Activated naive CD4-positive, alpha-beta T cell treated with anti-CD3 and anti-CD28 coated beads, Interleukin-2, amount 50 U/mL, for 24 hours (primary cell): ENCODE measurements around the gene SLC47A1.

ENCODE experiments used
- H3K27ac Mint-ChIP-seq: one replicate; pipeline ENCODE4 v1.8.0; 2021; ENCODE audit warnings: mild to moderate bottlenecking, mixed read lengths
- H3K27me3 Mint-ChIP-seq: one replicate; pipeline ENCODE4 v1.8.0; 2021; ENCODE audit warnings: mixed read lengths
- H3K36me3 Mint-ChIP-seq: one replicate; pipeline ENCODE4 v1.8.0; 2021; ENCODE audit warnings: mixed read lengths
- H3K4me1 Mint-ChIP-seq: one replicate; pipeline ENCODE4 v1.8.0; 2021; ENCODE audit warnings: mixed read lengths
- H3K4me3 Mint-ChIP-seq: one replicate; pipeline ENCODE4 v1.8.0; 2021; ENCODE audit warnings: mild to moderate bottlenecking, mixed read lengths
- H3K9me3 Mint-ChIP-seq: one replicate; pipeline ENCODE4 v1.8.0; 2021; ENCODE audit warnings: mixed read lengths

SLC47A1 gene

GRCh38 chr17:19539841-19540311, 6.2 kb downstream of the SLC47A1 start:
- peaks cover under 1% of the 10 kb centered on the region for H3K4me1 Mint-ChIP-seq
- no peaks in the 10 kb centered on the region for H3K9me3 Mint-ChIP-seq
- no peak overlapping the region for H3K27ac Mint-ChIP-seq
- no peak overlapping the region for H3K4me3 Mint-ChIP-seq
- peaks cover 9% of the 10 kb centered on the region for H3K27me3 Mint-ChIP-seq
- no peaks in the 10 kb centered on the region for H3K36me3 Mint-ChIP-seq

- Mint-ChIP-seq H3K9me3 (no peaks in the 10 kb centered on the region), H3K27me3 (peaks cover 7% of the 10 kb centered on the region), H3K27ac (no peak overlapping the region), H3K4me1 (no peaks in the 10 kb centered on the region), H3K4me3 (no peak overlapping the region), H3K36me3 (no peaks in the 10 kb centered on the region)
Observed at GRCh38 chr17:19540706-19541370, 7.2 kb downstream of the SLC47A1 start.

GRCh38 chr17:19541445-19541844, 7.8 kb downstream of the SLC47A1 start:
- Mint-ChIP-seq H3K27ac (no peak overlapping the region), H3K4me3 (no peak overlapping the region), H3K4me1 (no peaks in the 10 kb centered on the region), H3K9me3 (no peaks in the 10 kb centered on the region), H3K36me3 (no peaks in the 10 kb centered on the region), H3K27me3 (peaks cover 6% of the 10 kb centered on the region)

- Mint-ChIP-seq H3K27ac (no peak overlapping the region), H3K4me1 (no peaks in the 10 kb centered on the region)
Observed at GRCh38 chr17:19542247-19542646, 8.6 kb downstream of the SLC47A1 start.

GRCh38 chr17:19544366-19544765, 10.7 kb downstream of the SLC47A1 start:
- H3K4me1 Mint-ChIP-seq = no peaks in the 10 kb centered on the region
- H3K9me3 Mint-ChIP-seq = no peaks in the 10 kb centered on the region
- no peaks in the 10 kb centered on the region for H3K27me3 Mint-ChIP-seq
- H3K36me3 Mint-ChIP-seq = no peaks in the 10 kb centered on the region
- no peak overlapping the region for H3K27ac Mint-ChIP-seq
- H3K4me3 Mint-ChIP-seq = no peak overlapping the region

More at GRCh38 chr17:19542247-19542646, 8.6 kb downstream of the SLC47A1 start:
- peaks cover 4% of the 10 kb centered on the region for H3K27me3 Mint-ChIP-seq
- H3K9me3 Mint-ChIP-seq = no peaks in the 10 kb centered on the region
- H3K4me3 Mint-ChIP-seq = no peak overlapping the region
- no peaks in the 10 kb centered on the region for H3K36me3 Mint-ChIP-seq

GRCh38 chr17:19546289-19547065, 12.8 kb downstream of the SLC47A1 start:
- no peak overlapping the region for H3K4me3 Mint-ChIP-seq

GRCh38 chr17:19549746-19550623, 16.3 kb downstream of the SLC47A1 start:
- Mint-ChIP-seq H3K4me3 (no peak overlapping the region), H3K4me1 (no peaks in the 10 kb centered on the region), H3K36me3 (no peaks in the 10 kb centered on the region)

More at GRCh38 chr17:19546289-19547065, 12.8 kb downstream of the SLC47A1 start:
- no peaks in the 10 kb centered on the region for H3K36me3 Mint-ChIP-seq
- no peaks in the 10 kb centered on the region for H3K27me3 Mint-ChIP-seq
- no peak overlapping the region for H3K27ac Mint-ChIP-seq
- no peaks in the 10 kb centered on the region for H3K4me1 Mint-ChIP-seq
- H3K9me3 Mint-ChIP-seq = no peaks in the 10 kb centered on the region

GRCh38 chr17:19551165-19551564, 17.5 kb downstream of the SLC47A1 start:
- Mint-ChIP-seq H3K27ac (no peak overlapping the region), H3K4me3 (no peak overlapping the region), H3K9me3 (no peaks in the 10 kb centered on the region), H3K4me1 (no peaks in the 10 kb centered on the region), H3K36me3 (no peaks in the 10 kb centered on the region), H3K27me3 (no peaks in the 10 kb centered on the region)

More at GRCh38 chr17:19549746-19550623, 16.3 kb downstream of the SLC47A1 start:
- no peaks in the 10 kb centered on the region for H3K27me3 Mint-ChIP-seq
- H3K27ac Mint-ChIP-seq = no peak overlapping the region
- no peaks in the 10 kb centered on the region for H3K9me3 Mint-ChIP-seq

GRCh38 chr17:19551591-19552148, 18.0 kb downstream of the SLC47A1 start:
- Mint-ChIP-seq H3K4me1 (no peaks in the 10 kb centered on the region), H3K27me3 (no peaks in the 10 kb centered on the region), H3K27ac (no peak overlapping the region), H3K9me3 (no peaks in the 10 kb centered on the region), H3K36me3 (no peaks in the 10 kb centered on the region), H3K4me3 (no peak overlapping the region)

GRCh38 chr17:19553036-19553435, 19.4 kb downstream of the SLC47A1 start:
- Mint-ChIP-seq H3K9me3 (no peaks in the 10 kb centered on the region), H3K4me1 (no peaks in the 10 kb centered on the region), H3K27me3 (peaks cover 3% of the 10 kb centered on the region), H3K36me3 (no peaks in the 10 kb centered on the region), H3K4me3 (no peak overlapping the region), H3K27ac (no peak overlapping the region)

- Mint-ChIP-seq H3K4me3 (no peak overlapping the region), H3K9me3 (no peaks in the 10 kb centered on the region), H3K4me1 (no peaks in the 10 kb centered on the region), H3K36me3 (no peaks in the 10 kb centered on the region), H3K27ac (no peak overlapping the region), H3K27me3 (peaks cover 3% of the 10 kb centered on the region)
Observed at GRCh38 chr17:19554393-19554792, 20.7 kb downstream of the SLC47A1 start.

GRCh38 chr17:19555746-19556145, 22.1 kb downstream of the SLC47A1 start:
- Mint-ChIP-seq H3K4me1 (no peaks in the 10 kb centered on the region), H3K9me3 (no peaks in the 10 kb centered on the region), H3K27me3 (peaks cover 5% of the 10 kb centered on the region), H3K36me3 (no peaks in the 10 kb centered on the region), H3K4me3 (no peak overlapping the region), H3K27ac (no peak overlapping the region)

GRCh38 chr17:19558946-19559345, 25.3 kb downstream of the SLC47A1 start:
- Mint-ChIP-seq H3K36me3 (no peaks in the 10 kb centered on the region), H3K4me1 (no peaks in the 10 kb centered on the region), H3K4me3 (no peak overlapping the region), H3K27ac (no peak overlapping the region), H3K27me3 (peaks cover 8% of the 10 kb centered on the region), H3K9me3 (no peaks in the 10 kb centered on the region)

- Mint-ChIP-seq H3K4me3 (no peak overlapping the region), H3K36me3 (no peaks in the 10 kb centered on the region), H3K27ac (no peak overlapping the region), H3K9me3 (no peaks in the 10 kb centered on the region), H3K27me3 (peaks cover 8% of the 10 kb centered on the region), H3K4me1 (no peaks in the 10 kb centered on the region)
Observed at GRCh38 chr17:19561697-19562318, 28.2 kb downstream of the SLC47A1 start.
